Measurements from ENCODE around the gene PALM.

- TF ChIP-seq CTCF (IDR thresholded peaks at IDR 0.05) (no peak), POLR2AphosphoS5 (IDR thresholded peaks at IDR 0.05) (peak; percentile 87 to 88)
These were observed 31.5 kb upstream of the PALM start for GRCh38 chr19:677201-677600.
